Activated B cell treated with CpG ODN at 0.5 μM for 24 hours (primary cell): ENCODE measurements around the gene RPN2. TPM values are rescaled to one million over a fixed set of nuclear protein-coding genes. Genes with fewer than 3 reads are reported as not detected.

Source experiments
- ATAC-seq: fragments of 200-7000 bp; cut with Tn5 transposase; one replicate; pipeline ENCODE4 v1.10.0; 2021; ENCODE audit warnings: low read depth, mild to moderate bottlenecking, moderate library complexity
- CTCF ChIA-PET: fragments of 350-600 bp; sonication (Branson Sonifier 250); formaldehyde crosslinking; loops from one replicate; lab custom pipeline; 2021; ENCODE audit warnings: antibody characterized with exemption; lab: Charles Lee
- POLR2A ChIA-PET: fragments of 350-600 bp; sonication (Branson Sonifier 250); formaldehyde crosslinking; loops from one replicate; lab custom pipeline; 2021; ENCODE audit warnings: antibody characterized with exemption; lab: Charles Lee
- DNase-seq: peaks from one replicate; pipeline ENCODE4 v3.0.0; 2022
- H3K27ac Mint-ChIP-seq: one replicate; pipeline ENCODE4 v1.8.0; 2020; ENCODE audit warnings: mixed read lengths
- H3K27me3 Mint-ChIP-seq: one replicate; pipeline ENCODE4 v1.8.0; 2021; ENCODE audit warnings: mixed read lengths
- H3K36me3 Mint-ChIP-seq: one replicate; pipeline ENCODE4 v1.8.0; 2021; ENCODE audit warnings: low read depth, mixed read lengths
- H3K4me1 Mint-ChIP-seq: one replicate; pipeline ENCODE4 v1.8.0; 2021; ENCODE audit warnings: mixed read lengths
- H3K4me3 Mint-ChIP-seq: one replicate; pipeline ENCODE4 v1.8.0; 2020; ENCODE audit warnings: mild to moderate bottlenecking, mixed read lengths
- H3K9me3 Mint-ChIP-seq: one replicate; pipeline ENCODE4 v1.8.0; 2020; ENCODE audit warnings: mixed read lengths
- CTCF ChIP-seq: fragments of 200-600 bp; IDR thresholded peaks from one replicate; pipeline ENCODE4 v1.8.0; 2022; ENCODE audit warnings: antibody characterized with exemption, mild to moderate bottlenecking
- intact Hi-C: fragments of 100-400 bp; cut with micrococcal nuclease; formaldehyde crosslinking; loops from one replicate; pipeline ENCODE4 v1.15.1; 2024
- total RNA-seq: library from RNA; stranded (reverse); gene quantifications from 2 replicates; pipeline ENCODE4 v1.2.3, GENCODE V29; 2022

Gene RPN2
- total RNA-seq, 1 donor from 2014 or later: 106 TPM

DNA sequence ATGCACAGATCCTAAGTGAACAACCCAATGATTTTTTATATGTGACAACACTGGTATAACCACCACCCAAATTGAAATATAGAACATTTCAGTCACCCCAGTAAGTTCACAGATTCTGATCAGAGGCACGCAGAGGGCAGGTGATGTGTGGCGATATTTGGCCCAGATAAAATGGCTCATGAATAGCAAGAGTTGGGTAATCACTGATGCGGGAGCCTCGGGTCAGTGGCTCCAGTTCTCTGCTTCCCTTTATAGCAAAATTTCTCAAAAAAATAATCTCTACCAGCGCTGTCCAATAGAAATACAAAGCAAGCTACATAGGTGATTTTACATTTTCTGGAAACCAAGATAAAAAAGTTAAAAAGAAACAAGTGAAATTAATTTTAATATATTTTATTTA is 67.6 kb downstream of the RPN2 start:
- Mint-ChIP-seq H3K27ac (no peak overlapping the region), H3K4me1 (no peaks in the 10 kb centered on the region), H3K9me3 (no peaks in the 10 kb centered on the region), H3K4me3 (no peak overlapping the region), H3K27me3 (no peaks in the 10 kb centered on the region), H3K36me3 (peaks cover 29% of the 10 kb centered on the region)
- intact Hi-C loops: no loop called here
- ChIA-PET CTCF (no interaction called here), POLR2A (no interaction called here)
- ATAC-seq: no peak
- no peak for DNase-seq
- no peak for TF ChIP-seq CTCF

DNA sequence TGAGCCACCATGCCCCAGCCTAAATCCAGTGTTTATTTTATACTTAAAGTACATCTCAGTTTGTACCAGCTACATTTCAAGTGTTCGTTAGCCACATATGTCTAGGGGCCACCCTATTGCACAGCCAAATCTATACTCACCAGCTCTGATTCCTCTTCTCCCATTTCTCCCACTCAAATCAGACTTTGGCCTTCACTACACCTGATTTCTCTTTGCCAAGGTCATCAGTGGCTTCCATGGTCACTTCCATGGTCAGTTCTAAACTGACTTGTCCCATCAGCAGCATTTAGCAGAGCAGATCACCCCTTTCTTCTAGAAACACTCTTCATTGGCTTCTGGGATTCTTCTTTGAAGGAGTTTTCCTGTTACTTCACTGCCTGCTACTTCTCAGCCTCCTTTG is 68.4 kb downstream of the RPN2 start:
- no peak overlapping the region for H3K27ac Mint-ChIP-seq
- peaks cover 21% of the 10 kb centered on the region for H3K36me3 Mint-ChIP-seq
- intact Hi-C loops: no loop called here
- H3K9me3 Mint-ChIP-seq: no peaks in the 10 kb centered on the region
- TF ChIP-seq CTCF: no peak
- no peaks in the 10 kb centered on the region for H3K4me1 Mint-ChIP-seq
- ATAC-seq (no peak), DNase-seq (no peak)
- POLR2A ChIA-PET: interaction anchor here (0.7 kb wide), 2 partner anchors 11 to 1376 kb away, joined by 4 to 8 read pairs; no protein-coding TSS in a partner anchor
- no peak overlapping the region for H3K4me3 Mint-ChIP-seq
- H3K27me3 Mint-ChIP-seq: no peaks in the 10 kb centered on the region
- CTCF ChIA-PET: no interaction called here

DNA sequence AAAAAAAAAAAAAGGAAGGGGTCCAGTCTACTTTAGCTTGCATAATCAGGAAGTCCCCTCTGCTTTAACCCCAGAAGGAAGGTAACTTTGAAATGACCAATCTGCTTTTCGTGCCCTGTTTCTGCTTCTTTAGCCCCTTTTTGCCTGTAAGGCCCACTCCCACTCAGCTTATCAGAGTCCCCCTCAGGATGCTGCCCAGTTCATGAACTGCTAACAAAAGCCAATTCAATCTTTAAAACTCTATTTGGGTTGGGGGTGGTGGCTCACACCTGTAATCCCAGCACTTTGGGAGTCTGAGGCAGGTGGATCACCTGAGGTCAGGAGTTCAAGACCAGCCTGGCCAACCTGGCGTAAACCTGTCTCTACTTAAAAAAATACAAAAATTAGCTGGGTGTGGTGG is 70.2 kb downstream of the RPN2 start:
- H3K4me3 Mint-ChIP-seq: no peak overlapping the region

DNA sequence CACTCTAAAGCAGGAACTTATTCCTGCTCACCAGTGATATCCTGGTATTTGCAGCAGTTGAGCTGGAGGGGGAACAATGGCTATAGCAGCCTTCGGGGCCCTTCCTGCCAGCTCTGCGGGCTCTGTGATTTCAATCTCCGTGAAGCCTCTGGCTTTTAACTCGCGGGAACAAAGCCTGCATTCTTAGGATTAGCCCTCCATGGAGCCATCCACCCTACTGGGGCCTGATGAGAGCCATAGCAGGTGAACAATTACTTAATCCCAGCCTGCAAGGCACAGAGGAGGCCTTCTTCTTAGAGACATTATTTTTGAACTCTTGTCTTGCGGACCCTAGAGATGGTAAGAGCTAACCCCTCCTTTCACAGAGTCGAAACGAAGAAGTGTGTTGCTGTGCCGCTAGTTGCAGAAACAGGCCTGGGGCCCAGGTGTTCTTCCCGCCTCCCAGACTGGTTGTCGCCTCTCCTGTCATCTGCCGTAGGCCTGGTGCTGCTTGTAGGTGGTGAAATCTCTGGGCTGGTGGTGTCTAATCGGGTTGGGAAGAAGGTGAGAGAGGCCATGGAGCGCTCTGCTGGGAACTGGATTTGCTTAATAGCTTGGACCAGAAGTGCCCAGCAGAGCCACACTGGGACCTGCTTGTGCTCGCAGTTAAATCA is 72.8 kb downstream of the RPN2 start:
- intact Hi-C loops: no loop called here
- no peaks in the 10 kb centered on the region for H3K4me1 Mint-ChIP-seq
- POLR2A ChIA-PET: no interaction called here
- DNase-seq: no peak
- peaks cover 6% of the 10 kb centered on the region for H3K9me3 Mint-ChIP-seq
- H3K36me3 Mint-ChIP-seq: no peaks in the 10 kb centered on the region
- CTCF ChIA-PET: interaction anchor here (1.7 kb wide), 1 partner anchor 133 kb away, joined by 4 read pairs; no protein-coding TSS in a partner anchor
- H3K4me3 Mint-ChIP-seq: no peak overlapping the region
- TF ChIP-seq CTCF: no peak
- no peaks in the 10 kb centered on the region for H3K27me3 Mint-ChIP-seq
- H3K27ac Mint-ChIP-seq: no peak overlapping the region
- ATAC-seq: no peak

More for the DNA sequence above, 70.2 kb downstream of the RPN2 start:
- intact Hi-C loops: no loop called here
- ChIA-PET POLR2A (interaction anchor here (1.3 kb wide), 1 partner anchor 15 kb away, joined by 4 read pairs; no protein-coding TSS in a partner anchor), CTCF (no interaction called here)
- ATAC-seq: no peak
- H3K27ac Mint-ChIP-seq: no peak overlapping the region
- TF ChIP-seq CTCF: no peak
- no peak for DNase-seq
- H3K27me3 Mint-ChIP-seq: no peaks in the 10 kb centered on the region
- no peaks in the 10 kb centered on the region for H3K4me1 Mint-ChIP-seq
- peaks cover 2% of the 10 kb centered on the region for H3K9me3 Mint-ChIP-seq
- H3K36me3 Mint-ChIP-seq: peaks cover 5% of the 10 kb centered on the region

DNA sequence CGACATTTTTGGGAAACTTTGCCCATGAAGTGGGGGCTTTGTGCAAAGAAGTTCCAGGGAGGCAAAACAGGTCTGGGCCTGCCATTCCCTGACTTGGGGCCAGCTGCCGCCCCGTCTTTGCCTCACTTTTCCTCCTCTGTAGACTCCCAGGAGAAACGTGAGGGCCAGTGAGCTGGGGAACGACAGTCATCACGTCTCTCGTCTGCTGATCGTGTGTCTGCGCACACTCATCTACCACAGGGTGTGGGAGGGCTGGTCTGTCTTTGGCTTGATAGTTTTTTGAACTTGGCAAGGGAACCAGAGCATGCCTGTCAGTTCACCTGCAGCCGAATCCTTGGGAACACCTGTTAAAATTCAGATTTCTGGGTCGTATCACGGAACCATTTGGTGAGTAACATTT is 74.0 kb downstream of the RPN2 start:
- Mint-ChIP-seq H3K36me3 (no peaks in the 10 kb centered on the region), H3K9me3 (peaks cover 6% of the 10 kb centered on the region), H3K27me3 (no peaks in the 10 kb centered on the region), H3K4me3 (no peak overlapping the region), H3K27ac (no peak overlapping the region), H3K4me1 (no peaks in the 10 kb centered on the region)
- intact Hi-C loops: no loop called here
- CTCF ChIA-PET: no interaction called here
- DNase-seq (no peak), ATAC-seq (no peak)
- TF ChIP-seq CTCF: no peak
- POLR2A ChIA-PET: no interaction called here
